ENCODE measurements around the gene RNF14. TPM values are rescaled to one million over a fixed set of nuclear protein-coding genes. Genes with fewer than 3 reads are reported as not detected.
"Not testable (repeated sequence)": the region's sequence is repeated elsewhere in the genome, so short reads cannot be mapped to it uniquely, and the experiment has no call there.

Gene RNF14
- total RNA-seq (ENCODE audit: unreplicated experiment): 51.6 TPM
- long read RNA-seq, full-length matches to known transcripts: 13 of 25 reads
- long read RNA-seq, partial matches to known transcripts: 3 of 25 reads
- long read RNA-seq, other reads (novel, unspliced or antisense): 9 of 25 reads

- Mint-ChIP-seq H3K27ac (ENCODE audit: unreplicated experiment) (peak within 1 kb of the TSS; percentile 96), H3K9me3 (ENCODE audit: unreplicated experiment) (no peaks in the 10 kb centered on the region), H3K4me1 (ENCODE audit: unreplicated experiment) (peaks cover 19% of the 10 kb centered on the region), H3K36me3 (ENCODE audit: low read depth, unreplicated experiment) (peaks cover 8% of the 10 kb centered on the region), H3K27me3 (ENCODE audit: unreplicated experiment) (peaks cover 4% of the 10 kb centered on the region), H3K4me3 (ENCODE audit: unreplicated experiment) (peak within 1 kb of the TSS; percentile 94)
- DNase-seq (ENCODE audit: low spot score): peak; percentile 96
- TF ChIP-seq CTCF (IDR thresholded peaks at IDR 0.05; ENCODE audit: unreplicated experiment): peak; percentile 94
These were observed at the start of gene RNF14 for GRCh38 chr5:141968914-141969608. RNF14 (plus strand) TSS chr5:141969105; CDS start chr5:141973589, 4,484 bp downstream.

- no peak for TF ChIP-seq CTCF (IDR thresholded peaks at IDR 0.05; ENCODE audit: unreplicated experiment)
- DNase-seq (ENCODE audit: low spot score): no peak
- peaks cover 12% of the 10 kb centered on the region for H3K4me1 Mint-ChIP-seq (ENCODE audit: unreplicated experiment)
- H3K4me3 Mint-ChIP-seq (ENCODE audit: unreplicated experiment): no peak overlapping the region
- H3K27me3 Mint-ChIP-seq (ENCODE audit: unreplicated experiment): peaks cover 10% of the 10 kb centered on the region
- no peaks in the 10 kb centered on the region for H3K9me3 Mint-ChIP-seq (ENCODE audit: unreplicated experiment)
- peaks cover 4% of the 10 kb centered on the region for H3K36me3 Mint-ChIP-seq (ENCODE audit: low read depth, unreplicated experiment)
- H3K27ac Mint-ChIP-seq (ENCODE audit: unreplicated experiment): no peak overlapping the region
These were observed 49.4 kb upstream of the RNF14 start for GRCh38 chr5:141919218-141920119.

- Mint-ChIP-seq H3K4me3 (ENCODE audit: unreplicated experiment) (no peak overlapping the region), H3K36me3 (ENCODE audit: low read depth, unreplicated experiment) (peaks cover 8% of the 10 kb centered on the region), H3K27ac (ENCODE audit: unreplicated experiment) (no peak overlapping the region), H3K27me3 (ENCODE audit: unreplicated experiment) (peaks cover 10% of the 10 kb centered on the region), H3K9me3 (ENCODE audit: unreplicated experiment) (no peaks in the 10 kb centered on the region), H3K4me1 (ENCODE audit: unreplicated experiment) (peaks cover 14% of the 10 kb centered on the region)
- no peak for DNase-seq (ENCODE audit: low spot score)
- no peak for TF ChIP-seq CTCF (IDR thresholded peaks at IDR 0.05; ENCODE audit: unreplicated experiment)
These were observed 48.1 kb upstream of the RNF14 start for GRCh38 chr5:141920771-141921170.

- Mint-ChIP-seq H3K4me3 (ENCODE audit: unreplicated experiment) (peak overlapping the region; percentile 92), H3K36me3 (ENCODE audit: low read depth, unreplicated experiment) (peaks cover 25% of the 10 kb centered on the region), H3K27ac (ENCODE audit: unreplicated experiment) (peak overlapping the region; percentile 96), H3K4me1 (ENCODE audit: unreplicated experiment) (peaks cover 23% of the 10 kb centered on the region)
- DNase-seq (ENCODE audit: low spot score); H3K27me3 Mint-ChIP-seq (ENCODE audit: unreplicated experiment); H3K9me3 Mint-ChIP-seq (ENCODE audit: unreplicated experiment): not testable (repeated sequence)
These were observed 46.0 kb upstream of the RNF14 start for GRCh38 chr5:141922827-141923447.

Data from endothelial cell (in vitro differentiated cells).